DND-41 (cell line): Measurements from ENCODE around the gene PID1.

Experiments
- CTCF ChIP-seq: IDR thresholded peaks from 2 replicates; pipeline ENCODE4 v1.5.1; 2012; ENCODE audit warnings: borderline replicate concordance, low read length, moderate library complexity, mild to moderate bottlenecking; ENCODE audit not compliant: poor library complexity, severe bottlenecking; ENCODE audit errors: extremely low read depth
- EZH2 ChIP-seq: IDR thresholded peaks from 3 replicates; pipeline ENCODE4 v1.6.1; 2012; ENCODE audit warnings: borderline replicate concordance, low read depth, mild to moderate bottlenecking, moderate library complexity, low read length, inconsistent platforms; ENCODE audit not compliant: severe bottlenecking

GRCh38 chr2:229210641-229211040 lies 60.4 kb downstream of the PID1 start:
- no peak for TF ChIP-seq CTCF
- TF ChIP-seq EZH2: no peak
